Endothelial cell of umbilical vein (primary cell): ENCODE measurements around the gene MIPEP. TPM values are rescaled to one million over a fixed set of nuclear protein-coding genes. Genes with fewer than 3 reads are reported as not detected.

ENCODE experiments used
- BruUV-seq: library from RNA; stranded (reverse); fragments of 400-500 nt; replicated peaks from 2 replicates; lab custom pipeline; 2021; lab: Mats Ljungman, UMichigan
- CTCF ChIA-PET: fragments of 300-600, 350-600 bp; sonication (Branson Sonifier 250); formaldehyde crosslinking; loops from one replicate; lab custom pipeline; 2021; ENCODE audit warnings: antibody characterized with exemption, inconsistent platforms; lab: Charles Lee
- POLR2A ChIA-PET: fragments of 300-600, 350-600 bp; sonication (Branson Sonifier 250); formaldehyde crosslinking; loops from one replicate; lab custom pipeline; 2021; ENCODE audit warnings: antibody characterized with exemption, inconsistent platforms; lab: Charles Lee
- DNase-seq: peaks from one replicate; pipeline ENCODE4 v3.0.0-alpha.2; 2011; ENCODE audit warnings: low read depth, low spot score
- FAIRE-seq: peaks from 2 replicates; lab custom pipeline; 2011; peaks lifted over from hg19 to GRCh38; lab: Jason Lieb, UNC
- H2AFZ ChIP-seq: 2 replicates; pipeline ENCODE4 v1.6.0; 2012; ENCODE audit warnings: low read depth, low read length, control low read depth, inconsistent platforms
- H3K27ac ChIP-seq: 2 replicates; pipeline ENCODE4 v1.5.1; 2011; ENCODE audit warnings: low read depth, mild to moderate bottlenecking, control low read depth, low read length, moderate library complexity; ENCODE audit not compliant: insufficient read depth
- H3K27me3 ChIP-seq, 2 experiments: 2 replicates each; pipeline versions ENCODE4 v1.6.0 to v1.6.1; 2011; ENCODE audit warnings: low read length in 2 of 2, mixed read lengths in 1 of 2; ENCODE audit not compliant: control insufficient read depth in 2 of 2, insufficient read depth in 2 of 2
- H3K36me3 ChIP-seq, 2 experiments: 2 replicates in 1 of 2; 3 replicates in 1 of 2; pipeline ENCODE4 v1.5.1; 2011; ENCODE audit warnings: low read length in 2 of 2, mild to moderate bottlenecking in 1 of 2, moderate library complexity in 1 of 2; ENCODE audit not compliant: control insufficient read depth in 2 of 2, insufficient read depth in 2 of 2; ENCODE audit errors: extremely low read depth in 1 of 2
- H3K4me1 ChIP-seq: 3 replicates; pipeline ENCODE4 v1.5.1; 2011; ENCODE audit warnings: mild to moderate bottlenecking, low read length; ENCODE audit not compliant: control insufficient read depth, insufficient read depth; ENCODE audit errors: extremely low read depth
- H3K4me2 ChIP-seq: 2 replicates; pipeline ENCODE4 v1.6.1; 2011; ENCODE audit warnings: low read length, control low read depth, mixed read lengths; ENCODE audit not compliant: insufficient read depth
- H3K4me3 ChIP-seq, 3 experiments: fragments of 200-600 bp in 1 of 3; sonication (generic), shearing (Covaris generic) in 1 of 3; replicated peaks in 1 of 3; 2 replicates each; pipeline ENCODE4 v1.5.1; 2011 to 2016; ENCODE audit warnings: control low read depth in 3 of 3, low read length in 3 of 3, mild to moderate bottlenecking in 2 of 3, inconsistent platforms in 1 of 3, low read depth in 1 of 3, moderate library complexity in 1 of 3; ENCODE audit not compliant: insufficient read depth in 1 of 3
- H3K79me2 ChIP-seq: 2 replicates; pipeline ENCODE4 v1.6.0; 2012; ENCODE audit warnings: low read length, inconsistent platforms; ENCODE audit not compliant: control insufficient read depth, insufficient read depth
- H3K9ac ChIP-seq: replicated peaks from 2 replicates; pipeline ENCODE3; 2011; ENCODE audit warnings: low read length, control low read depth; ENCODE audit not compliant: insufficient read depth; ENCODE audit errors: extremely low read depth
- H3K9me1 ChIP-seq: replicated peaks from 3 replicates; pipeline ENCODE4 v1.6.0; 2011; ENCODE audit warnings: mild to moderate bottlenecking, low read length; ENCODE audit not compliant: control insufficient read depth, insufficient read depth; ENCODE audit errors: extremely low read depth
- H3K9me3 ChIP-seq: replicated peaks from 2 replicates; pipeline ENCODE4 v1.5.1; 2012; ENCODE audit warnings: low read length, inconsistent platforms; ENCODE audit not compliant: control insufficient read depth, insufficient read depth
- H4K20me1 ChIP-seq: replicated peaks from 2 replicates; pipeline ENCODE3; 2011; ENCODE audit warnings: mild to moderate bottlenecking, low read length; ENCODE audit not compliant: control insufficient read depth, insufficient read depth; ENCODE audit errors: extremely low read depth
- EZH2 ChIP-seq: IDR thresholded peaks from 2 replicates; pipeline ENCODE4 v1.6.1; 2012; ENCODE audit warnings: borderline replicate concordance, low read depth, mild to moderate bottlenecking, moderate library complexity, low read length, inconsistent platforms; ENCODE audit not compliant: severe bottlenecking
- FOS ChIP-seq: IDR thresholded peaks from 2 replicates; pipeline ENCODE4 v1.6.1; 2011; ENCODE audit warnings: mild to moderate bottlenecking, low read length, moderate library complexity, borderline replicate concordance; ENCODE audit not compliant: insufficient read depth
- GATA2 ChIP-seq: IDR thresholded peaks from 2 replicates; pipeline ENCODE4 v1.7.0; 2011; ENCODE audit warnings: low read depth, mild to moderate bottlenecking, moderate library complexity, mixed read lengths, low read length; ENCODE audit not compliant: insufficient read length, insufficient read depth
- JUN ChIP-seq: IDR thresholded peaks from 2 replicates; pipeline ENCODE4 v1.6.1; 2011; ENCODE audit warnings: borderline replicate concordance, low read depth; ENCODE audit not compliant: insufficient read length, insufficient read depth
- MYC ChIP-seq: IDR thresholded peaks from one replicate; pipeline ENCODE4 v1.6.1; 2011; ENCODE audit warnings: mild to moderate bottlenecking, low read depth, low read length
- POLR2A ChIP-seq: IDR thresholded peaks from 2 replicates; pipeline ENCODE4 v1.6.1; 2012; ENCODE audit warnings: low read depth, mild to moderate bottlenecking, control low read depth, low read length
- POLR2AphosphoS5 ChIP-seq: IDR thresholded peaks from 2 replicates; pipeline ENCODE4 v1.6.1; 2012; ENCODE audit warnings: low read depth, mild to moderate bottlenecking, control low read depth, low read length, moderate library complexity; ENCODE audit not compliant: insufficient read depth
- dilution Hi-C: fragments of 300-500 bp; cut with MboI; formaldehyde crosslinking; loops from one replicate; pipeline ENCODE4 v1.15.0; 2019; ENCODE audit warnings: low sequenced_read_pairs; ENCODE audit not compliant: extremely low pct_ligation_motif_present
- intact Hi-C: fragments of 100-400 bp; cut with micrococcal nuclease; formaldehyde crosslinking; loops from one replicate; pipeline ENCODE4 v1.10.0; 2022
- polyA plus RNA-seq, 4 experiments: library from polyadenylated mRNA; depleted of rRNA in 3 of 4; stranded (reverse) in 3 of 4; unstranded in 1 of 4; fragments of >200 nt; gene quantifications; 2 replicates each; pipeline versions ENCODE4 v1.2.1 to v1.2.3, GENCODE V29; 2011 to 2012; ENCODE audit warnings: missing spikeins in 1 of 4
- total RNA-seq: library from RNA; stranded (reverse); gene quantifications from 2 replicates; pipeline ENCODE4 v1.2.3, GENCODE V29; 2021
- TF ChIP-seq, protein P1 (sequence below): IDR thresholded peaks from 2 replicates; pipeline ENCODE4 v1.6.1; 2011; ENCODE audit not compliant: insufficient read depth, insufficient read length
- TF ChIP-seq, protein P2 (sequence below), 2 donors: IDR thresholded peaks; 1 replicate in 1 of 2; 2 replicates in 1 of 2; pipeline ENCODE4 v1.5.1; 2011; ENCODE audit warnings: low read length in 2 of 2, mild to moderate bottlenecking in 2 of 2, moderate library complexity in 2 of 2, control low read depth in 1 of 2, inconsistent platforms in 1 of 2, low read depth in 1 of 2; ENCODE audit not compliant: insufficient read depth in 1 of 2; ENCODE audit errors: extremely low read depth in 1 of 2

MIPEP gene
- total and polyA plus RNA-seq, 2 donors (not counting 3 experiments of a cell fraction or from before 2014, with no cell fraction given) = 12.4 to 19.2 TPM

DNA sequence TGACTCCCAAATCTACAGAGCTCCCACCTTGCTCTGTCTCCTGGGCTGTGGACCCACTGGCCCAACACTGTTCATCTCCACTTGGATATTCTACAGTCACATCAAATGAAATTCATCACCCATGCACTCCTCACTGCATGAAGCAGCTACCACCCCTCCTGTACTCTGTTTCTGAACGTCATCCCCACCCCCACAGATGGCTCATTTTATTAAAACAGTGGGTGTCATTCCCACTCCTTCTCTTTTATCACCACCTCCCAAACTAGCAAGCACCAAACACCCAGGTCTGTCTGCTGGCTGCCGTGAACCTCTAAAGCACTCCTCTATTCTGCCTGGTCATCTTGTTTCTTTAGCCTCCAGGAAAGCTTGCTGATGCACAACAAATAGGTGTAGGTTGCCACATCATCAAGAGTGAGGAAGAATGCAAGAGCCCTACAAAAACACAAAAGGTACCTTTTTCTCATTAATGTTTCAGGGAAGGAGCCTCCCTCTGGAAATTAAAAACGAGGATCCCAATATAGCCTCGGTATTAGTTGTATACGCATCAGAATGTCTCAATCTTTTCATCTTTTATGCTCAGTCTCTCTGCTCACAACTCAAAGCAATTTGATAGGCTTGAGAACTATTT is 91.8 kb downstream of the MIPEP start:
- no TSS peak for BruUV-seq
- dilution Hi-C loops = no loop called here

DNA sequence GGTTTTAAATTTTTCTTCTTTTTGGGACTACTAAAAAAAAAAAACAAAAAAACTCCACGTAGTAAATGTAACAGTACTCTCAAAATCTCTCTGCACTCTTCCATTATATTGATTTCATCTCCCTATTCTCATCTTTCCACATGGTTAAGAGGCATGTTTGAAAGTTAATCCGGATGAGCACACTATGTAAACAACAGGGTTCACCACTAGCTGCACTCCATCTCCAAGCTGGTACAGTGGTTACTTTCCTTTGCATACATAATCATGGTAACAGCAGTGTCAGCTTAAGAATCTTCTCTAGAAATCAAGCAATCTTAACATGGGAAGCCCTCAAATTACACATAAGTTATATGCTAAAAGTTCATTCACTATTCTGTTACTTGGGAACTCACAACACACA is 92.6 kb downstream of the MIPEP start:
- dilution Hi-C loops = no loop called here
- intact Hi-C loops = no loop called here

More for the DNA sequence above, 91.8 kb downstream of the MIPEP start:
- DNase-seq = no peak
- Histone ChIP-seq H3K27ac (no peak overlapping the region), H3K79me2 (no peaks in the 10 kb centered on the region), H3K9me1 (no peaks in the 10 kb centered on the region), H3K27me3 (no peaks in the 10 kb centered on the region), H4K20me1 (no peaks in the 10 kb centered on the region), H3K9ac (no peak overlapping the region), H3K36me3 (no peaks in the 10 kb centered on the region), H3K4me2 (no peak overlapping the region), H2AFZ (no peak overlapping the region), H3K4me3 (no peak overlapping the region), H3K4me1 (peaks cover 22% of the 10 kb centered on the region), H3K9me3 (no peaks in the 10 kb centered on the region)
- ChIA-PET POLR2A (no interaction called here), CTCF (no interaction called here)
- intact Hi-C loops = no loop called here
- FAIRE-seq = no peak
- no peak for TF ChIP-seq POLR2A
- TF ChIP-seq FOS = no peak
- no peak for TF ChIP-seq MYC
- TF ChIP-seq GATA2 = no peak
- TF ChIP-seq, protein P1, sequence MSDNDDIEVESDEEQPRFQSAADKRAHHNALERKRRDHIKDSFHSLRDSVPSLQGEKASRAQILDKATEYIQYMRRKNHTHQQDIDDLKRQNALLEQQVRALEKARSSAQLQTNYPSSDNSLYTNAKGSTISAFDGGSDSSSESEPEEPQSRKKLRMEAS = no peak

More for the DNA sequence above, 92.6 kb downstream of the MIPEP start:
- Histone ChIP-seq H2AFZ (no peak overlapping the region), H3K9me3 (no peaks in the 10 kb centered on the region), H3K4me1 (peaks cover 22% of the 10 kb centered on the region), H3K4me3 (no peak overlapping the region), H3K9me1 (no peaks in the 10 kb centered on the region), H3K4me2 (no peak overlapping the region), H3K27ac (no peak overlapping the region), H3K9ac (no peak overlapping the region), H3K27me3 (no peaks in the 10 kb centered on the region), H4K20me1 (no peaks in the 10 kb centered on the region), H3K79me2 (no peaks in the 10 kb centered on the region), H3K36me3 (no peaks in the 10 kb centered on the region)
- TF ChIP-seq, protein P2, sequence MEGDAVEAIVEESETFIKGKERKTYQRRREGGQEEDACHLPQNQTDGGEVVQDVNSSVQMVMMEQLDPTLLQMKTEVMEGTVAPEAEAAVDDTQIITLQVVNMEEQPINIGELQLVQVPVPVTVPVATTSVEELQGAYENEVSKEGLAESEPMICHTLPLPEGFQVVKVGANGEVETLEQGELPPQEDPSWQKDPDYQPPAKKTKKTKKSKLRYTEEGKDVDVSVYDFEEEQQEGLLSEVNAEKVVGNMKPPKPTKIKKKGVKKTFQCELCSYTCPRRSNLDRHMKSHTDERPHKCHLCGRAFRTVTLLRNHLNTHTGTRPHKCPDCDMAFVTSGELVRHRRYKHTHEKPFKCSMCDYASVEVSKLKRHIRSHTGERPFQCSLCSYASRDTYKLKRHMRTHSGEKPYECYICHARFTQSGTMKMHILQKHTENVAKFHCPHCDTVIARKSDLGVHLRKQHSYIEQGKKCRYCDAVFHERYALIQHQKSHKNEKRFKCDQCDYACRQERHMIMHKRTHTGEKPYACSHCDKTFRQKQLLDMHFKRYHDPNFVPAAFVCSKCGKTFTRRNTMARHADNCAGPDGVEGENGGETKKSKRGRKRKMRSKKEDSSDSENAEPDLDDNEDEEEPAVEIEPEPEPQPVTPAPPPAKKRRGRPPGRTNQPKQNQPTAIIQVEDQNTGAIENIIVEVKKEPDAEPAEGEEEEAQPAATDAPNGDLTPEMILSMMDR (IDR thresholded peaks at IDR 0.05; ENCODE audit: extremely low read depth in 1 of 2, insufficient read depth in 1 of 2, low read depth in 1 of 2, low read length in 2 of 2) = no peak
- TF ChIP-seq, protein P1 = no peak
- no peak for TF ChIP-seq POLR2AphosphoS5
- TF ChIP-seq GATA2 = no peak
- no peak for TF ChIP-seq EZH2
- no peak for TF ChIP-seq JUN
- no peak for TF ChIP-seq MYC
- TF ChIP-seq FOS = no peak
- TF ChIP-seq POLR2A = no peak
- CTCF ChIA-PET = no interaction called here
- no TSS peak for BruUV-seq
- FAIRE-seq = no peak
- POLR2A ChIA-PET = no interaction called here
- DNase-seq = no peak
